H1 (cell line): ENCODE data around the gene SLC4A8. TPM values are rescaled to one million over a fixed set of nuclear protein-coding genes. Genes with fewer than 3 reads are reported as not detected.

ENCODE experiments used
- ASH2L ChIP-seq: fragments of 200-600, 300-600 bp; sonication (generic); IDR thresholded peaks from one replicate; pipeline ENCODE4 v1.7.1; 2017; ENCODE audit warnings: low read length
- CHD7 ChIP-seq: fragments of 300-600 bp; sonication (generic); IDR thresholded peaks from 2 replicates; pipeline ENCODE4 v1.7.1; 2012; ENCODE audit warnings: low read length, moderate library complexity, mild to moderate bottlenecking, inconsistent platforms; ENCODE audit not compliant: insufficient replicate concordance
- E2F6 ChIP-seq: IDR thresholded peaks from 2 replicates; pipeline ENCODE4 v1.6.1; 2012; ENCODE audit warnings: inconsistent platforms
- EGR1 ChIP-seq: IDR thresholded peaks from 2 replicates; pipeline ENCODE4 v1.6.1; 2011; ENCODE audit warnings: low read depth, low read length, borderline replicate concordance
- FOSL1 ChIP-seq: IDR thresholded peaks from 2 replicates; pipeline ENCODE4 v1.6.1; 2011; ENCODE audit warnings: mild to moderate bottlenecking, low read depth, low read length, moderate library complexity; ENCODE audit not compliant: insufficient read depth
- KDM5A ChIP-seq: fragments of 200-600 bp; IDR thresholded peaks from 2 replicates; pipeline ENCODE4 v1.7.1; 2012; ENCODE audit warnings: mild to moderate bottlenecking, low read length, inconsistent platforms, mixed read lengths
- MAFK ChIP-seq: IDR thresholded peaks from 2 replicates; pipeline ENCODE4 v1.6.1; 2012; ENCODE audit warnings: low read depth, mild to moderate bottlenecking, improper control_type of control experiment, low read length
- MAX ChIP-seq: IDR thresholded peaks from 2 replicates; pipeline ENCODE4 v1.6.1; 2012; ENCODE audit warnings: inconsistent platforms
- SIN3A ChIP-seq, 2 experiments: IDR thresholded peaks in 1 of 2; conservative IDR thresholded peaks in 1 of 2; 2 replicates each; pipeline ENCODE4 v1.6.1; 2011 to 2012; ENCODE audit warnings: low read length in 2 of 2, improper control_type of control experiment in 1 of 2, low read depth in 1 of 2, mild to moderate bottlenecking in 1 of 2
- SIRT6 ChIP-seq: IDR thresholded peaks from one replicate; pipeline ENCODE4 v1.7.1; 2012; ENCODE audit warnings: low read length, inconsistent platforms
- TAF1 ChIP-seq: IDR thresholded peaks from 2 replicates; pipeline ENCODE4 v1.6.1; 2011; ENCODE audit warnings: mild to moderate bottlenecking, low read depth, low read length
- TAF7 ChIP-seq: optimal IDR thresholded peaks from 2 replicates; pipeline ENCODE3; 2011; ENCODE audit warnings: low read depth, mild to moderate bottlenecking, inconsistent platforms, low read length, moderate library complexity, borderline replicate concordance
- polyA plus RNA-seq, 7 experiments: library from polyadenylated mRNA; depleted of rRNA in 3 of 7; stranded (reverse) in 5 of 7; unstranded in 2 of 7; fragments of >200 nt in 5 of 7; fragments of 200-250 nt in 2 of 7; gene quantifications; 1 replicate in 5 of 7; 2 replicates in 1 of 7; 4 replicates in 1 of 7; pipeline versions ENCODE4 v1.2.1 to v1.2.3, GENCODE V29; 2011 to 2013; ENCODE audit warnings: missing spikeins in 2 of 7, mixed read lengths in 2 of 7
- total RNA-seq: library from RNA; stranded (reverse); fragmentation: NEBNext Ultra II Directional; extraction: Animal tissue kit (Norgen Biotek cat#: 25700); gene quantifications from 2 replicates; pipeline ENCODE4 v1.2.1, GENCODE V29; 2021

Gene SLC4A8
- total and polyA plus RNA-seq, 2 of the 8 experiments (the other 6 are each of a cell fraction or from before 2014, with no cell fraction given), result 11.2 to 13.4 TPM

DNA sequence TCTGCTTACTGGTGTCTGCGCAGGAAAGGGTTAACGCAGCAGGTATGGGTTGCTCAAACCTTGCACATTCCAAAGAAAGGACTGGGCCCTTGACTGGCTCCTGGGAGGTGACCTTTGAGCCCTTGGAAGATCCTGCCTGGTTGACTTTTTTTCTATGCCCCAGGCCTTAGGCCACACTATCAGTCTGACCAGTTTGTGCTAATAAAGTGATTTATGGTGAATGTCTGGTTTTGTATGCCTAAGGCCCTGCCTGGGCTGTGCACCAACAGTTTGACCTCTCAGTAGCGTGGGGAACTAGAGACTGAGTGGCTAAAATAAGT, 105.0 kb downstream of the SLC4A8 start (continued):
- no peak for TF ChIP-seq CHD7
- TF ChIP-seq TAF7, result no peak
- no peak for TF ChIP-seq MAX
- TF ChIP-seq ASH2L, result no peak
- no peak for TF ChIP-seq EGR1
- TF ChIP-seq SIN3A (conservative IDR thresholded peaks at IDR 0.05 in 1 of 2, IDR thresholded peaks at IDR 0.05 in 1 of 2; ENCODE audit: low read depth in 1 of 2, low read length in 2 of 2), result no peak
- TF ChIP-seq MAFK, result no peak
- TF ChIP-seq E2F6, result no peak
- no peak for TF ChIP-seq TAF1
- TF ChIP-seq KDM5A, result no peak
- TF ChIP-seq SIRT6, result no peak
- TF ChIP-seq FOSL1, result no peak
